ENCODE results near the gene SRPK2.
"Not testable (repeated sequence)": the region's sequence is repeated elsewhere in the genome, so short reads cannot be mapped to it uniquely, and the experiment has no call there.

The SRPK2 gene

GRCh38 chr7:105355701-105356100 is 33.0 kb downstream of the SRPK2 start:
- Histone ChIP-seq H3K4me2 (peak overlapping the region; percentile 82), H4K20me1 (peaks cover 79% of the 10 kb centered on the region), H3K27ac (no peak overlapping the region)

GRCh38 chr7:105354383-105354782 is 34.3 kb downstream of the SRPK2 start:
- Histone ChIP-seq H3K27me3 (no peaks in the 10 kb centered on the region), H3K9ac (peak overlapping the region; percentile 20; the same call in 1 of the 2 replicates), H3K4me1 (peaks cover 76% of the 10 kb centered on the region), H3K36me3 (no peaks in the 10 kb centered on the region), H4K20me1 (peaks cover 86% of the 10 kb centered on the region), H3K4me2 (peak overlapping the region; percentile 82), H3K4me3 (no peak overlapping the region), H3K27ac (peak overlapping the region; percentile 56; the same call in 1 of the 2 replicates), H3K9me3 (peaks cover 6% of the 10 kb centered on the region; the same call in 1 of the 2 replicates)
- no peak for TF ChIP-seq Cebpa-rat (IDR thresholded peaks at IDR 0.05)

More at GRCh38 chr7:105355701-105356100, 33.0 kb downstream of the SRPK2 start:
- no peak for TF ChIP-seq Cebpa-rat (IDR thresholded peaks at IDR 0.05)
- H3K4me3 ChIP-seq, result no peak overlapping the region
- peaks cover 63% of the 10 kb centered on the region for H3K4me1 ChIP-seq
- peaks cover 18% of the 10 kb centered on the region for H3K9me3 ChIP-seq
- H3K36me3 ChIP-seq, result no peaks in the 10 kb centered on the region
- no peaks in the 10 kb centered on the region for H3K27me3 ChIP-seq
- H3K9ac ChIP-seq, result no peak overlapping the region; the same call in 1 of the 2 replicates

- Histone ChIP-seq H3K27me3 (no peaks in the 10 kb centered on the region), H3K4me1 (peaks cover 80% of the 10 kb centered on the region), H3K9me3 (0 out of 2 replicates have a peak, but pooled peaks cover under 1% of the 10 kb centered on the region), H3K4me3 (no peak overlapping the region), H3K4me2 (peak overlapping the region; percentile 82), H3K9ac (peak overlapping the region; percentile 20; the same call in 1 of the 2 replicates), H3K36me3 (no peaks in the 10 kb centered on the region), H4K20me1 (peaks cover 82% of the 10 kb centered on the region), H3K27ac (peak overlapping the region; percentile 56)
- TF ChIP-seq Cebpa-rat (IDR thresholded peaks at IDR 0.05), result no peak
These were observed 34.9 kb downstream of the SRPK2 start for GRCh38 chr7:105353752-105354328.

GRCh38 chr7:105352901-105353668 is 35.6 kb downstream of the SRPK2 start:
- no peak for TF ChIP-seq Cebpa-rat (IDR thresholded peaks at IDR 0.05)
- Histone ChIP-seq H3K27me3 (no peaks in the 10 kb centered on the region), H4K20me1 (peaks cover 83% of the 10 kb centered on the region), H3K36me3 (no peaks in the 10 kb centered on the region), H3K27ac (peak overlapping the region; percentile 56), H3K9me3 (no peaks in the 10 kb centered on the region), H3K4me2 (peak overlapping the region; percentile 82), H3K4me1 (peaks cover 88% of the 10 kb centered on the region), H3K9ac (no peak overlapping the region), H3K4me3 (no peak overlapping the region)

GRCh38 chr7:105352018-105352612 is 36.6 kb downstream of the SRPK2 start:
- peaks cover 91% of the 10 kb centered on the region for H4K20me1 ChIP-seq
- H3K4me2 ChIP-seq, result peak overlapping the region; percentile 82
- no peak overlapping the region for H3K9ac ChIP-seq
- peak overlapping the region; percentile 42 for H3K27ac ChIP-seq
- no peaks in the 10 kb centered on the region for H3K9me3 ChIP-seq
- no peak overlapping the region for H3K4me3 ChIP-seq
- no peaks in the 10 kb centered on the region for H3K36me3 ChIP-seq
- no peaks in the 10 kb centered on the region for H3K27me3 ChIP-seq
- TF ChIP-seq Cebpa-rat (IDR thresholded peaks at IDR 0.05), result no peak
- peaks cover 98% of the 10 kb centered on the region for H3K4me1 ChIP-seq

GRCh38 chr7:105350906-105351305 is 37.8 kb downstream of the SRPK2 start:
- H3K4me1 ChIP-seq, result peaks cover 99% of the 10 kb centered on the region
- H3K27ac ChIP-seq, result peak overlapping the region; percentile 33; the same call in 1 of the 2 replicates
- peaks cover 91% of the 10 kb centered on the region for H4K20me1 ChIP-seq
- no peak overlapping the region for H3K4me3 ChIP-seq
- H3K4me2 ChIP-seq, result peak overlapping the region; percentile 82
- no peaks in the 10 kb centered on the region for H3K27me3 ChIP-seq
- no peak for TF ChIP-seq Cebpa-rat (IDR thresholded peaks at IDR 0.05)
- no peak overlapping the region for H3K9ac ChIP-seq
- no peaks in the 10 kb centered on the region for H3K36me3 ChIP-seq
- no peaks in the 10 kb centered on the region for H3K9me3 ChIP-seq

GRCh38 chr7:105348177-105348576 is 40.5 kb downstream of the SRPK2 start:
- not testable (repeated sequence) for H3K27ac ChIP-seq, H3K9ac ChIP-seq, H3K36me3 ChIP-seq, H3K27me3 ChIP-seq, H3K4me3 ChIP-seq, H3K9me3 ChIP-seq
- H3K4me1 ChIP-seq, result peaks cover 79% of the 10 kb centered on the region
- peaks cover 89% of the 10 kb centered on the region for H4K20me1 ChIP-seq
- peak overlapping the region; percentile 61 for H3K4me2 ChIP-seq

- Histone ChIP-seq H3K4me2 (peak overlapping the region; percentile 14; the same call in 1 of the 2 replicates), H3K4me1 (peaks cover 65% of the 10 kb centered on the region), H3K9ac (no peak overlapping the region), H3K9me3 (no peaks in the 10 kb centered on the region), H3K27me3 (no peaks in the 10 kb centered on the region), H3K27ac (no peak overlapping the region), H3K36me3 (no peaks in the 10 kb centered on the region), H4K20me1 (peaks cover 91% of the 10 kb centered on the region), H3K4me3 (no peak overlapping the region)
- TF ChIP-seq Cebpa-rat (IDR thresholded peaks at IDR 0.05), result no peak
These were observed 42.0 kb downstream of the SRPK2 start for GRCh38 chr7:105346593-105347322.

GRCh38 chr7:105346138-105346537 is 42.6 kb downstream of the SRPK2 start:
- H3K4me1 ChIP-seq, result peaks cover 59% of the 10 kb centered on the region
- no peak overlapping the region for H3K4me3 ChIP-seq
- H3K4me2 ChIP-seq, result 0 out of 2 replicates have a peak overlapping the region, but pooled peaks have one; percentile 14
- H3K27me3 ChIP-seq, result no peaks in the 10 kb centered on the region
- H3K9ac ChIP-seq, result no peak overlapping the region
- H4K20me1 ChIP-seq, result peaks cover 91% of the 10 kb centered on the region
- no peaks in the 10 kb centered on the region for H3K9me3 ChIP-seq
- no peak overlapping the region for H3K27ac ChIP-seq
- no peak for TF ChIP-seq Cebpa-rat (IDR thresholded peaks at IDR 0.05)
- no peaks in the 10 kb centered on the region for H3K36me3 ChIP-seq

All from BLaER1 (cell line).